Naive thymus-derived CD8-positive, alpha-beta T cell (primary cell): ENCODE results near the gene CLTCL1. TPM values are rescaled to one million over a fixed set of nuclear protein-coding genes. Genes with fewer than 3 reads are reported as not detected.

Experiments
- ATAC-seq, 2 donors: fragments of 150-1000 bp; cut with Tn5 transposase in 1 of 2; sonication (Bioruptor Pico), chemical (Tn5 transposase) in 1 of 2; 1 replicate in 1 of 2; 2 replicates in 1 of 2; pipeline ENCODE4 v1.10.0; 2021; ENCODE audit warnings: mild to moderate bottlenecking in 2 of 2, moderate library complexity in 2 of 2
- POLR2A ChIA-PET: fragments of 350-600 bp; sonication (Branson Sonifier 250); formaldehyde crosslinking; loops from one replicate; lab custom pipeline; 2021; ENCODE audit warnings: antibody characterized with exemption; lab: Charles Lee
- DNase-seq, 10 donors: peaks; one replicate each; pipeline versions ENCODE4 v3.0.0 to v3.0.0-alpha.2; 2020 to 2022
- H3K27ac Mint-ChIP-seq, 10 donors: one replicate each; pipeline ENCODE4 v1.8.0; 2020 to 2022; ENCODE audit warnings: mild to moderate bottlenecking in 10 of 10, mixed read lengths in 10 of 10, moderate library complexity in 4 of 10, inconsistent platforms in 1 of 10
- H3K27me3 Mint-ChIP-seq, 5 donors: one replicate each; pipeline ENCODE4 v1.8.0; 2021 to 2022; ENCODE audit warnings: mixed read lengths in 5 of 5
- H3K36me3 Mint-ChIP-seq, 3 donors: one replicate each; pipeline ENCODE4 v1.8.0; 2020 to 2022; ENCODE audit warnings: mixed read lengths in 3 of 3, mild to moderate bottlenecking in 2 of 3, inconsistent platforms in 1 of 3
- H3K4me1 Mint-ChIP-seq, 4 donors: one replicate each; pipeline ENCODE4 v1.8.0; 2021 to 2022; ENCODE audit warnings: mixed read lengths in 4 of 4
- H3K4me3 Mint-ChIP-seq, 10 donors: one replicate each; pipeline ENCODE4 v1.8.0; 2020 to 2022; ENCODE audit warnings: mild to moderate bottlenecking in 10 of 10, mixed read lengths in 10 of 10, moderate library complexity in 6 of 10, inconsistent platforms in 1 of 10
- H3K9me3 Mint-ChIP-seq, 9 donors: one replicate each; pipeline ENCODE4 v1.8.0; 2020 to 2022; ENCODE audit warnings: mixed read lengths in 9 of 9, mild to moderate bottlenecking in 3 of 9, inconsistent platforms in 1 of 9, moderate library complexity in 1 of 9
- polyA plus RNA-seq, 3 donors: library from polyadenylated mRNA; unstranded; fragments of 300-500 nt; fragmentation: Illumina TruSeq; gene quantifications; one replicate each; pipeline ENCODE4 v1.2.3, GENCODE V29; 2021
- total RNA-seq, 8 experiments: library from RNA in 2 of 8; stranded (reverse) in 2 of 8; gene quantifications; one replicate each; pipeline ENCODE4 v1.2.3 and lab custom pipeline; 2021 to 2026

Gene CLTCL1
- total and polyA plus RNA-seq, 5 experiments from 2014 or later = 0.07 to 2.3 (median 0.61) TPM

- Mint-ChIP-seq H3K4me1 (peaks cover 6 to 15% (median 13%) of the 10 kb centered on the region in 4 donors), H3K4me3 (peak overlapping the region in 1 of 10 donors; percentile 18), H3K36me3 (no peaks in the 10 kb centered on the region), H3K9me3 (no peaks in the 10 kb centered on the region), H3K27ac (peak overlapping the region in 5 of 10 donors; percentile 28 to 87 (median 55)), H3K27me3 (peaks cover 0 to 9% (median 2%) of the 10 kb centered on the region in 5 donors)
- DNase-seq (no peak), ATAC-seq (no peak)
- POLR2A ChIA-PET = no interaction called here
These were observed 95.5 kb downstream of the CLTCL1 start for GRCh38 chr22:19195796-19196731.

- DNase-seq = no peak
- Mint-ChIP-seq H3K27ac (peak overlapping the region in 1 of 10 donors; percentile 47), H3K27me3 (peaks cover 0 to 9% (median 2%) of the 10 kb centered on the region in 5 donors), H3K9me3 (no peaks in the 10 kb centered on the region), H3K4me3 (no peak overlapping the region), H3K4me1 (peaks cover 6 to 15% (median 13%) of the 10 kb centered on the region in 4 donors), H3K36me3 (no peaks in the 10 kb centered on the region)
- POLR2A ChIA-PET = no interaction called here
- no peak for ATAC-seq
These were observed 96.6 kb downstream of the CLTCL1 start for GRCh38 chr22:19194766-19195536.

GRCh38 chr22:19193879-19194278, 97.6 kb downstream of the CLTCL1 start:
- no peak overlapping the region for H3K27ac Mint-ChIP-seq
- ATAC-seq (no peak), DNase-seq (no peak)
- H3K9me3 Mint-ChIP-seq = no peaks in the 10 kb centered on the region
- H3K4me3 Mint-ChIP-seq = peak overlapping the region in 1 of 10 donors; percentile 26
- H3K27me3 Mint-ChIP-seq = peaks cover 0 to 9% (median 2%) of the 10 kb centered on the region in 5 donors
- POLR2A ChIA-PET = no interaction called here
- H3K36me3 Mint-ChIP-seq = no peaks in the 10 kb centered on the region
- H3K4me1 Mint-ChIP-seq = peaks cover 6 to 15% (median 13%) of the 10 kb centered on the region in 4 donors

- Mint-ChIP-seq H3K27me3 (peaks cover 0 to 7% (median 0%) of the 10 kb centered on the region in 5 donors), H3K36me3 (no peaks in the 10 kb centered on the region), H3K4me3 (no peak overlapping the region), H3K27ac (no peak overlapping the region), H3K9me3 (no peaks in the 10 kb centered on the region), H3K4me1 (no peaks in the 10 kb centered on the region)
- DNase-seq (no peak), ATAC-seq (no peak)
- POLR2A ChIA-PET = no interaction called here
These were observed 103.6 kb downstream of the CLTCL1 start for GRCh38 chr22:19187716-19188563.

GRCh38 chr22:19184276-19184997, 107.1 kb downstream of the CLTCL1 start:
- Mint-ChIP-seq H3K4me1 (peaks cover 6 to 19% (median 15%) of the 10 kb centered on the region in 4 donors), H3K4me3 (no peak overlapping the region), H3K27me3 (peaks cover 0 to 2% (median 0%) of the 10 kb centered on the region in 5 donors), H3K27ac (peak overlapping the region in 1 of 10 donors; percentile 76), H3K36me3 (no peaks in the 10 kb centered on the region), H3K9me3 (no peaks in the 10 kb centered on the region)
- POLR2A ChIA-PET = no interaction called here
- DNase-seq (no peak), ATAC-seq (no peak)

GRCh38 chr22:19183216-19183615, 108.3 kb downstream of the CLTCL1 start:
- POLR2A ChIA-PET = no interaction called here
- Mint-ChIP-seq H3K27ac (no peak overlapping the region), H3K36me3 (no peaks in the 10 kb centered on the region), H3K4me1 (peaks cover 6 to 21% (median 18%) of the 10 kb centered on the region in 4 donors), H3K9me3 (no peaks in the 10 kb centered on the region), H3K27me3 (peaks cover 0 to 2% (median 0%) of the 10 kb centered on the region in 5 donors), H3K4me3 (no peak overlapping the region)
- DNase-seq = no peak
- no peak for ATAC-seq

GRCh38 chr22:19182472-19183157, 108.9 kb downstream of the CLTCL1 start:
- no peak for ATAC-seq
- POLR2A ChIA-PET = no interaction called here
- DNase-seq = no peak
- peaks cover 6 to 21% (median 18%) of the 10 kb centered on the region in 4 donors for H3K4me1 Mint-ChIP-seq
- peak overlapping the region in 2 of 10 donors; percentile 53 to 71 for H3K27ac Mint-ChIP-seq
- peak overlapping the region in 2 of 10 donors; percentile 15 to 34 for H3K4me3 Mint-ChIP-seq
- H3K36me3 Mint-ChIP-seq = no peaks in the 10 kb centered on the region
- peaks cover 0 to 2% (median 0%) of the 10 kb centered on the region in 5 donors for H3K27me3 Mint-ChIP-seq
- H3K9me3 Mint-ChIP-seq = no peaks in the 10 kb centered on the region

- peaks cover 6 to 22% (median 19%) of the 10 kb centered on the region in 4 donors for H3K4me1 Mint-ChIP-seq
- POLR2A ChIA-PET = no interaction called here
- H3K27me3 Mint-ChIP-seq = peaks cover 0 to 2% (median 0%) of the 10 kb centered on the region in 5 donors
- no peaks in the 10 kb centered on the region for H3K9me3 Mint-ChIP-seq
- DNase-seq (no peak), ATAC-seq (no peak)
- peak overlapping the region in 3 of 10 donors; percentile 34 to 48 (median 42) for H3K4me3 Mint-ChIP-seq
- peak overlapping the region in 3 of 10 donors; percentile 71 to 81 (median 71) for H3K27ac Mint-ChIP-seq
- H3K36me3 Mint-ChIP-seq = no peaks in the 10 kb centered on the region
These were observed 109.6 kb downstream of the CLTCL1 start for GRCh38 chr22:19181786-19182471.

- DNase-seq (no peak), ATAC-seq (no peak)
- Mint-ChIP-seq H3K4me1 (peaks cover 6 to 24% (median 22%) of the 10 kb centered on the region in 4 donors), H3K27me3 (peaks cover 0 to 2% (median 0%) of the 10 kb centered on the region in 5 donors), H3K36me3 (no peaks in the 10 kb centered on the region), H3K4me3 (peak overlapping the region in 1 of 10 donors; percentile 7), H3K9me3 (no peaks in the 10 kb centered on the region), H3K27ac (no peak overlapping the region)
- POLR2A ChIA-PET = no interaction called here
These were observed 110.6 kb downstream of the CLTCL1 start for GRCh38 chr22:19180740-19181410.

- Mint-ChIP-seq H3K4me1 (peaks cover 6 to 25% (median 24%) of the 10 kb centered on the region in 4 donors), H3K27me3 (peaks cover 0 to 2% (median 0%) of the 10 kb centered on the region in 5 donors), H3K36me3 (no peaks in the 10 kb centered on the region), H3K4me3 (peak overlapping the region in 1 of 10 donors; percentile 7), H3K27ac (no peak overlapping the region), H3K9me3 (no peaks in the 10 kb centered on the region)
- POLR2A ChIA-PET = interaction anchor here (2.4 to 2.7 kb wide), 2 partner anchors 36 to 58 kb away, joined by 10 to 14 read pairs; partner anchors contain the start of genes DGCR2 and ESS2
- DNase-seq (no peak), ATAC-seq (no peak)
These were observed 111.3 kb downstream of the CLTCL1 start for GRCh38 chr22:19180234-19180633.
